Left renal cortex interstitium (tissue), 4 donors: ENCODE data around the gene KRT14. TPM values are rescaled to one million over a fixed set of nuclear protein-coding genes. Genes with fewer than 3 reads are reported as not detected.

Source experiments
- DNase-seq, 4 donors: peaks; one replicate each; pipeline ENCODE4 v3.0.0-alpha.2; 2013; ENCODE audit warnings: low read depth in 4 of 4, low spot score in 2 of 4, missing footprints in 1 of 4
- polyA plus RNA-seq, 4 donors: library from polyadenylated mRNA; unstranded; fragments of 120-200 nt; gene quantifications; one replicate each; pipeline ENCODE4 v1.2.1, GENCODE V29; 2013; ENCODE audit not compliant: insufficient read length in 4 of 4

The KRT14 gene
- polyA plus RNA-seq, 4 donors: 0.16 to 0.70 (median 0.51) TPM; not detected in 1

DNA sequence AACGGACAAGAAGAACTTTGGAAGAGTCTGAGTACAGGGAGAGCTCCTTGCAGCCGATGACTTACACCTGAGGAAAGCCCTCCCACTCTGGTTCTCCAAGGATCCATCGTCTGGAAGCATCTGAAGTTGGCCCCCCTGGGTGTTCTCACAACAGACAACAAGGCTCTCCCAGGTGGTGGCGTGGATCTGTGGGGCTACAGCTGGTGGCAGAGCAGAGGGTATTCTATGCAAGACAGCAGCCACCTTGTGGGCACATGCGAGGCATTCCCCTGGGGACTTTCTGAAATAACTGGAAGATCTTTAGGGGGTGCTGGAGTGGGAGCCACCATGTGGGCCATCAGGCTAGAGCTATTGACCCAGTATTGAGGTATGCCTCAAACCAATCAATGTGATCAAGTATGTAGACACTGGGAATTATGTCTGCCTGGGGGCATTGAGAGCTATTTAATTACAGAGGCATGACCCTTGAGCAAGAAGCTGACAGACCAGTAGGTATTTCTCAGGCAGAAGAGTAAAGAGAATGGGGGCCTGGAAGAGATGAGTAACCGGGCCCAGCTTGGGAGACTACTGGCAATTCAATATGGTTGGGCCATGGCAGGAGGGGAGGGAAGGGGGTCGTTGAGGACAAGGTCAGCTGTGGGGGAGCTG lies 51.7 kb downstream of the KRT14 start:
- DNase-seq: no peak

GRCh38 chr17:41533613-41534012 lies 53.1 kb downstream of the KRT14 start:
- DNase-seq: no peak

DNA sequence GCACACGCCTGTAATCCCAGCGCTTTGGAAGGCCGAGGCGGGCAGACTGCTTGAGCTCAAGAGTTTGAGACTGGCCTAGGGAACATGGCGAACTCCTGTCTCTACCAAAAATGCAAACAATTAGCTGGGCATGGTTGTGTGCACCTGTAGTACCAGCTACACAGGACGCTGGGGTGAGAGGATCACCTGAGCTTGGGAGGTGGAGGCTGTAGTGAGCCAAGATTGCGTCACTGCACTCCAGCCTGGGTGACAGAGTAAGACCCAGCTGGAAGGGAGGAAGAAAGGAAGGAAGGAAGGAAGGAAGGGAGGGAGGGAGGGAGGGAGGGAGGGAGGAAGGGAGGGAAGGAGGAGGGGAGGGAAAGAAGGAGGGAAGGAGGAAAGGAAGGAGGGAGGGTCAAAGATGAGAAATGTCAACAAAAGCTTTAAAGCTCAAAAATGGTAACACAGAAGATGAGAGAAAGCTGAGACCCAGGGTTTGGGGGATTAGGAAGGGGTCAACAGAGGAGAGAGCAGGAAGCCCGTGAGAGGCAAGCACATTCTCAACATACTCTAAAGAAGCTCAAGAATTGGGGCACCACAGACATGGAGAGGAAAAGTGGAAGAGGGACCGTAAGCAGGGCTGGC lies 53.6 kb downstream of the KRT14 start:
- DNase-seq: no peak

Other genes starting within 250 kb of the KRT14 start
- gene KRT33A, start 236.1 kb downstream of the KRT14 start, polyA plus RNA-seq: not detected
- not detected for gene KRT33B, start 217.1 kb downstream of the KRT14 start, polyA plus RNA-seq
- not detected for gene KRT34, start 204.6 kb downstream of the KRT14 start, polyA plus RNA-seq
- gene KRT31, start 189.3 kb downstream of the KRT14 start, polyA plus RNA-seq: not detected
- gene KRT37, start 162.3 kb downstream of the KRT14 start, polyA plus RNA-seq: not detected
- not detected for gene KRT38, start 145.9 kb downstream of the KRT14 start, polyA plus RNA-seq
- not detected for gene KRT32, start 119.5 kb downstream of the KRT14 start, polyA plus RNA-seq
- under 1 TPM in 2 of 4 donors, not detected in 2; 0.10 to 0.14 TPM for gene KRT35, start 105.7 kb downstream of the KRT14 start, polyA plus RNA-seq
- gene KRT36, start 97.0 kb downstream of the KRT14 start, polyA plus RNA-seq: not detected
- gene KRT13, start 81.3 kb downstream of the KRT14 start, polyA plus RNA-seq: under 1 TPM; 0.31 to 0.93 (median 0.40) TPM
- 1 to 10 TPM in 2 of 4 donors, under 1 TPM in 2; 0.49 to 2.6 (median 1.2) TPM for gene KRT15, start 68.0 kb downstream of the KRT14 start, polyA plus RNA-seq
- gene KRT19, start 58.6 kb downstream of the KRT14 start, polyA plus RNA-seq: 100 to 1,000 TPM; 165 to 257 (median 212) TPM
- gene KRT9, start 14.8 kb downstream of the KRT14 start, polyA plus RNA-seq: not detected
- not detected for gene KRT16, start 25.9 kb upstream of the KRT14 start, polyA plus RNA-seq
- gene KRT17, start 37.7 kb upstream of the KRT14 start, polyA plus RNA-seq: 1 to 10 TPM; 1.5 to 3.4 (median 1.7) TPM
- gene EIF1, start 102.0 kb upstream of the KRT14 start, polyA plus RNA-seq: 100 to 1,000 TPM; 593 to 776 (median 721) TPM
- gene GAST, start 125.4 kb upstream of the KRT14 start, polyA plus RNA-seq: not detected
- gene HAP1, start 147.7 kb upstream of the KRT14 start, polyA plus RNA-seq: 1 to 10 TPM in 3 of 4 donors, under 1 TPM in 1; 0.78 to 1.7 (median 1.4) TPM
- 100 to 1,000 TPM; 185 to 252 (median 210) TPM for gene JUP, start 199.8 kb upstream of the KRT14 start, polyA plus RNA-seq
- 10 to 100 TPM; 33.8 to 55.6 (median 46.2) TPM for gene P3H4, start 225.1 kb upstream of the KRT14 start, polyA plus RNA-seq
- gene FKBP10, start 226.1 kb upstream of the KRT14 start, polyA plus RNA-seq: 100 to 1,000 TPM; 132 to 191 (median 162) TPM
- gene NT5C3B, start 249.3 kb upstream of the KRT14 start, polyA plus RNA-seq: 100 to 1,000 TPM in 2 of 4 donors, 10 to 100 TPM in 2; 96.1 to 113 (median 101) TPM